GM10248 (cell line): Measurements from ENCODE around the gene RRAGD.

Experiments
- CTCF ChIA-PET: fragments of 300-600 bp; sonication (Branson Sonifier 250); formaldehyde crosslinking; extraction: SDS; loops from one replicate; lab custom pipeline; 2021; ENCODE audit warnings: antibody characterized with exemption; lab: Yijun Ruan, JAX
- POLR2A ChIA-PET: fragments of 350-650 bp; sonication (Branson Sonifier 250); formaldehyde crosslinking; extraction: SDS; loops from one replicate; lab custom pipeline; 2020; ENCODE audit warnings: antibody characterized with exemption; lab: Yijun Ruan, JAX
- DNase-seq: peaks from one replicate; pipeline ENCODE4 v3.0.0; 2012; ENCODE audit errors: extremely low spot score
- CTCF ChIP-seq: IDR thresholded peaks from 2 replicates; pipeline ENCODE4 v1.5.1; 2012; ENCODE audit warnings: mild to moderate bottlenecking, low read depth; ENCODE audit errors: extremely low read depth, missing control alignments, control extremely low read depth

The RRAGD gene

GRCh38 chr6:89416796-89417195 is 4.7 kb upstream of the RRAGD start:
- POLR2A ChIA-PET: interaction anchor here (1.1 kb wide), 1 partner anchor 14 kb away, joined by 3 read pairs; no protein-coding TSS in a partner anchor
- TF ChIP-seq CTCF: no peak
- no peak for DNase-seq
- CTCF ChIA-PET: interaction anchor here (1.2 to 6.5 kb wide), 8 partner anchors 13 to 194 kb away, joined by 3 to 35 read pairs (median 6); partner anchors contain the start of gene ANKRD6

GRCh38 chr6:89415185-89415584 is 3.1 kb upstream of the RRAGD start:
- no peak for TF ChIP-seq CTCF
- CTCF ChIA-PET: interaction anchor here (0.9 to 6.8 kb wide), 7 partner anchors 10 to 48 kb away, joined by 3 to 35 read pairs (median 9); no protein-coding TSS in a partner anchor
- POLR2A ChIA-PET: no interaction called here
- DNase-seq: no peak

DNA sequence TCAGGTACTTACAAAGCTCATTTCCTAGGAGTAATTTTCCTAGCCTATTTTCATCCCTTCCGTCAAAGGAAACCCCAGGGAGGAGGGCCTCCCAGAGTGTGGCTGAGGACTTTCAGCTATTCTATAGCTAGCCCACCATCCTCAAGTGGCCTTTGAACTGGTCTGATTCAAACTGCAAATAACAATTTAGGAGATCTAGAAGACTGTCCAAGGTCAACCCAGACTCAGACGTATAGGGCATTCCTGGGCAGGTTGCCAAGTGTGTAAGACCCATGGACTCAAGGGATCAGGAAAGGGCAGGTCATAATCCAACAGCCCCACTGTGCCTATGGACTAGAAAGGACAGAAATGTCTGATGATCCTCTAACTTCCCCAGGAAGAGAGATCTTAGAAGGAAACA is 2.1 kb upstream of the RRAGD start:
- POLR2A ChIA-PET: no interaction called here
- no peak for TF ChIP-seq CTCF
- CTCF ChIA-PET: interaction anchor here (1.1 to 6.8 kb wide), 5 partner anchors 9 to 89 kb away, joined by 3 to 35 read pairs (median 10); no protein-coding TSS in a partner anchor

GRCh38 chr6:89413006-89413400 is 930 bp upstream of the RRAGD start:
- TF ChIP-seq CTCF: no peak
- DNase-seq: no peak
- ChIA-PET CTCF (interaction anchor here (1.2 to 6.8 kb wide), 5 partner anchors 10 to 41 kb away, joined by 3 to 35 read pairs (median 10); no protein-coding TSS in a partner anchor), POLR2A (no interaction called here)

More for the DNA sequence above, 2.1 kb upstream of the RRAGD start:
- no peak for DNase-seq

GRCh38 chr6:89411145-89412070 is 665 bp downstream of the RRAGD start:
- no peak for TF ChIP-seq CTCF
- POLR2A ChIA-PET: interaction anchor here (0.7 kb wide), 1 partner anchor 12 kb away, joined by 3 read pairs; no protein-coding TSS in a partner anchor

DNA sequence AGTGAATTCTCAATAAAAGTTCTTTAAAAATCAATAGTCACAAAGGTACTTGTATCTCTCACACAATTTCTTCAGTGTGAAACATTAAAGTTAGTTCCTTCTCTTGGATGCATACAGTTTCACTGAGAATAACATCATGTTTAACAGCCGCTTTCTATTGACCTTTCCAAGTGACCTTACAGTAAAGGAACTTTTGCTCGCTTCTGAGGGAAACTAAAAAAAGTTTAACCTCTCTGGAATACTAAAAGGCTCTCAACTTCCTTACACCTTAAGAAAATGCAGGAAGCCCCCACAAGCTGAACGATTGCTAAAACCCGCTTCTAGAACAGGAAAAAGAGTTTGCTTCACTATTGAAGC is 1.3 kb downstream of the RRAGD start:
- ChIA-PET CTCF (interaction anchor here (2.2 to 6.8 kb wide), 3 partner anchors 21 to 43 kb away, joined by 12 to 26 read pairs (median 14); no protein-coding TSS in a partner anchor), POLR2A (no interaction called here)
- DNase-seq: no peak
- TF ChIP-seq CTCF: no peak

More at GRCh38 chr6:89411145-89412070, 665 bp downstream of the RRAGD start:
- CTCF ChIA-PET: interaction anchor here (2.2 to 6.8 kb wide), 3 partner anchors 21 to 44 kb away, joined by 12 to 26 read pairs (median 14); no protein-coding TSS in a partner anchor
- peak; percentile 61 for DNase-seq
